Measurements from ENCODE around the gene HES6.

- TF ChIP-seq CTCF (IDR thresholded peaks at IDR 0.05; ENCODE audit: poor library complexity), result no peak
- TF ChIP-seq EZH2 (IDR thresholded peaks at IDR 0.05; ENCODE audit: borderline replicate concordance), result no peak
- no peak for TF ChIP-seq EZH2phosphoT487 (IDR thresholded peaks at IDR 0.05; ENCODE audit: low read depth, severe bottlenecking, unreplicated experiment)
These were observed 24.2 kb upstream of the HES6 start for GRCh38 chr2:238264072-238264460.

All from hepatocyte (in vitro differentiated cells).